ENCODE data around the gene UBN2. TPM values are rescaled to one million over a fixed set of nuclear protein-coding genes. Genes with fewer than 3 reads are reported as not detected.

The UBN2 gene
- total RNA-seq: 21.2 TPM

DNA sequence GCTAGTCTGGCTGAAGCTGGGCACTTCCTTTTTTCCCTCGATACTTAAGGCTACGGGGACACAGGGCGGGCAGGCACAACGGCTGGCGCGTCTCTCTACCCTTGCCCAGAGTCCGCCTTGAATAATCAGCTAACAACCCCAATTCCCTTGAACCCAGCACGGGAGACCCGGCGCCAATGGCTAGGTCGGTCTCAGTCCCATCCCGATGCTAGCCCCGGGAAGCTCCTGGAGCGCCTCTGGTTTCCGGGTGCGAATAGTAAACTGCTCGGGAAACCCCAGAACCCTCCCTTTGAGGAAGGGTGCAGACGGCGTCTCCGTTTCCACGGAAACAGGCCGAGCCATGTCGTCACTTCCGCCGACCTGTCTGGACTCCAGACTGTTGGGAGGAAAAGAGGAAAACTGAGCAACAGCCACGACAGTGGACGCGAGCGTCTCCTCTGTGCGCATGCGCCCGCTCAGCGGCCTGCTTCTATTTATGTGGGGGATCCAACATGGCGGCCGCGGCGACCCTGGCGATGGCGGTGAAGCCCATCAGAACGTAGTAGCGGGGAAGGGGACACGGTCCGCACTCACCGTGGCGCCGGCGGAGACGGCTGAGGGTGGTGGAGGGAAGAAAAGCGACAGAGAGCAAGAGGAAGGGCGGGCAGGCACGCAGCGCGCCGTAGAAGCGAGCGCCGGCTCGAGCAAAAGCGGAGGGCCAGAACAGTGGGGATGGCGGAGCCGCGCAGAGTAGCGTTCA is at the start of gene UBN2:
UBN2 (plus strand) TSS at position 464 of the 739 bp plus-strand sequence; CDS start at position 712, 248 bp downstream.

DNA sequence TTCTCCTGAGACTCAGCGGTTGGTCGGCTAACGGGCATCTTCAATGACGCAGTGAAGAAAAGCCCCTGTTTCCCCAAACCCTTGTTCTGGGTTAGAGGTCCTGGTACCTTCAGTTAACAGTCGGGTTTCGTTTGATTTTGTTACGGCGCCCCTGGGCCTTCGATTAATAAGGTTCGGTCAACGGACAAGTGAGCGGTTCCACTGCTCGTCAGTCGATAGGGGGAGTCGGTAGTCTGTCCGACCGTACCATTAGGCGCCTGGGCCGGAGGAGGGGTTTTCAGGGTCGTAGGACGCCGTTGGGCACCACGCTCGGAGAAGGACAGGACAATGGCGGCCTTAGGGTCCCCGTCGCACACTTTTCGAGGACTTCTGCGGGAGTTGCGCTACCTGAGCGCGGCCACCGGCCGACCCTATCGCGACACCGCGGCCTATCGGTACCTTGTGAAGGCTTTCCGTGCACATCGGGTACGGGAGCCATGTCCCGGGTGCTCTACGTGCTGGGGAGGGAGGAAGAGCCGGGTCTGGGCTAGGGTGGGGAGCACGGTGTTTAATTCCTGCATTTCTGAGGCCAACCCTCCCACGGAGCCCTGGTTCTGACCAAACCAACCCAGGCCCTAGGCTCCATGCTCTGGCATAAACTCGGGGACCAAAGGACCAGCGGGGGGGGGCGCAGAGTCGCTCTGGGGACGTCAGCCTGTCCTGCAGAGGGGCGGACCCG is 110.2 kb downstream of the UBN2 start, which contains the start of gene FMC1:
FMC1 (plus strand) TSS at position 280 of the 718 bp plus-strand sequence; CDS start at position 328, 48 bp downstream.

Small RNA genes lying within 50 kb of the gene (small RNA-seq; reads per million reads assigned to genes)
- not detected for gene AC009220.1
- not detected for gene RNU6-206P

Other genes starting within 250 kb of the UBN2 start
- gene KIAA1549, start 249.8 kb upstream of the UBN2 start, total RNA-seq: 30.4 TPM
- 11.5 TPM for gene ZC3HAV1L, start 195.2 kb upstream of the UBN2 start, total RNA-seq
- gene ZC3HAV1, start 121.5 kb upstream of the UBN2 start, total RNA-seq: 9.5 TPM
- 20.3 TPM for gene FMC1, start 110.1 kb downstream of the UBN2 start, total RNA-seq
- 59.1 TPM for gene LUC7L2, start 128.7 kb downstream of the UBN2 start, total RNA-seq

Data from diencephalon (tissue), 1 donor.